Glomerular visceral epithelial cell (primary cell): Measurements from ENCODE around the gene PIEZO1.
"Not testable (repeated sequence)": the region's sequence is repeated elsewhere in the genome, so short reads cannot be mapped to it uniquely, and the experiment has no call there.

ENCODE experiments used
- DNase-seq: peaks from one replicate; pipeline ENCODE4 v3.0.0-alpha.2; 2016; ENCODE audit errors: extremely low spot score

PIEZO1 gene

GRCh38 chr16:88783391-88784073 lies 1.5 kb downstream of the PIEZO1 start:
- no peak for DNase-seq

- DNase-seq = peak; percentile 49
Observed at GRCh38 chr16:88782454-88783390, 2.3 kb downstream of the PIEZO1 start.

GRCh38 chr16:88781140-88782077 lies 3.6 kb downstream of the PIEZO1 start:
- no peak for DNase-seq

GRCh38 chr16:88780142-88781062 lies 4.6 kb downstream of the PIEZO1 start:
- no peak for DNase-seq

- DNase-seq = no peak
Observed at GRCh38 chr16:88779406-88780141, 5.4 kb downstream of the PIEZO1 start.

DNA sequence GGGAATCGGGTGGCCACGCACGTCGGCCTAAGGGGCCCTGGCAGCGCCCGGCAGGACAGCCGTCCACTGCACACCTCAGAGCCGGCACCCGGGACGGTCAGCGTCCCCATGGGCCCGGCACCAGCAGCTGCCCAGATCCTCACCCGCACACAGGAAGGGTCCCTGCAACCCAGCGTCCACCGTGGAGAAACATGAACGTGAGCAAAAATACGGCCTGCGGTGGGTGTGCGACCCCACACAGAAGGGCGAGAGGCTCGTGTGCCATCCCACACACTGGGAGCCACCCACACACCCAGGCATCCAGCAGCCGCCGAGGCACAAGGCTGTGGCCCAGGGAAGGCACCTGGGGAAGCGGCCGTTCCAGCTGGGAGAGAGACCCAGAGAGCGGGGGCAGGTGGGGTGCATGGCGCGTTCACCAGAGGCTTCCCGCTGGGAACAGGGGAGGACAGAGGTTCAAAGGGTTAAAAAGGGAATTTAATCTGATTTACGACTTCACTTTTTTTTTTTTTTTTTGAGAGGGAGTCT lies 6.4 kb downstream of the PIEZO1 start:
- DNase-seq = no peak

GRCh38 chr16:88778271-88778525 lies 6.8 kb downstream of the PIEZO1 start:
- DNase-seq = no peak

GRCh38 chr16:88777471-88778270 lies 7.3 kb downstream of the PIEZO1 start:
- no peak for DNase-seq

DNA sequence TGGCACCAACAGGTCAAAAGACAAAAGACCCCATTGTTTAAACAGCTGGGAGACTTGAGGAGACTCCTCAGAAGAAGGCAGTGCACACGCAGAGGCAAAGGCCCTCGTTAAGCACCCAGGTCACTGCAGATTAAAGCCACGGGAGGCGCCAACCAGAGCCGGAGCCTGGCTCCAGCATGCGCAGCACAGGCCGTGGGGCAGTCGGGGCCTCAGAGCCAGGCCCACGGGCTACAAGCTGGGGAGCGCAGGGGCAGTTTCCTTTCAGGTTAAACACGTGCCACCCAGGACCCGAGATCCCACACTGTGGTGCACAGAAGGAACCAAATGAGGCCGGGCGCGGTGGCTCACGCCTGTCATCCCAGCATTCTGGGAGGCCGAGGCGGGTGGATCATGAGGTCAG lies 9.2 kb downstream of the PIEZO1 start:
- DNase-seq = no peak

DNA sequence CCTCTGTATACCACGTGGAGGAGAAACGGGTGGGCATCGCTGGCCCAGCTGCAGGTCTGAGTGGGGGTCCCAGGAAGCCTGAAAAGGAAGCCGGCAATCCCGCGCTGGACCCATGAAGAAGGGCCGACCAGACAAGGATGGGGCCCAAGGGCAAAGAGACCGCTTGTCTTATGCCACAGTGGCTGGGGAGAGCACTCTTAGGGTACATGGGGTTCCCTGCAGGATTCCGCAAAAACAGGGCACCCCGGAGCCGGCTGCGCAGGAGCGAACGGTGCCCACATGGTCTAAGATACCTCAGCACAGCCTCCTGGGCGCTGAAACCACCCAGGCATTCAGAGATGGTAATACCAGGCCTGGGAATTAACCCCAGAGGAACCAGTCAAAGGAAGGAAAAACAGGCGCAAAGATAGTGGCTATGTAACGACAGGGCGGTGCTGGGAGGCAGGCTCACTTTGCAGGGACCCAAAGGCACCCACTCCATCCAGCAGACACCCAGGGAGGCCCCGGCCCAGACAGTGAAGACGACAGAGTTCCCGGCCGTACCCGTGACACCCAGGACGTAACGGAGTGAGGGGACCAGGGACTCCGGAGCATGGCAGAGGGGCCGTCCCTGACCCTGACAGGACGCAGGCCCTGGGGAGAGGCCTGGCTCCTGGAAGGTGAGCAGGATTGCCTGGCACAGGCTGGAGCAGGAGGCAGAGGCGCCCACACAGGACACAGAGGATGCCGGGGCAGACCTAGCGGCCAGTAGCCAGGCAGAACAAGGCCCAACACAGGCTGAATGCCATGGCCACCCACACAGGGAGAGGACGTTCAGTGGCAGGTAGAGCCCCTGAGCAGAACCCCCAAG lies 10.3 kb downstream of the PIEZO1 start:
- no peak for DNase-seq

DNA sequence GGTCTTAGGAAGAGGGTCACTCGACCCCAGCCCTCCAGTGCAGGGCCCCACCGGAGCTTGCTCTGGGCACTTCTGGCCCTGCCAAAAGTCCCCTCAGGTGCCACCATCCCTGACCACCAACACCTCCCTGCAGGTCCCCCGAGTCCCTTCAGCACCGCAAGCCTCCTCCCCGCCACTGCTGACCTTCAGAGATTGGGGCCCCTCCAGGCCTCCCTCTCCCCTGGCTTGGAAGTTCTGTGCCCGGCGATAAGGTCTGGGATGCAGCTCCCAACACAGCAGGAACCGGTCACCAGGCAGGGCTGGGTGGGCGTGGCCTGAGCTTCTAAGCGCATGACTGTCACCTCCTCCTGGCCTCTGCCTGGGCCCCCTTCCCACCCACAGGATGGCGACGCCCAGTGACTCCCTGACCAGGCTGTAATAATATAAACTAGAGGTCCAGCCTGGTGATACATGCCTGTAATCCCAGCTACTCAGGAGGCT lies 11.2 kb downstream of the PIEZO1 start:
- DNase-seq = peak; percentile 54

GRCh38 chr16:88772871-88773811 lies 11.9 kb downstream of the PIEZO1 start:
- peak; percentile 78 for DNase-seq

GRCh38 chr16:88771781-88772180 lies 13.2 kb downstream of the PIEZO1 start:
- not testable (repeated sequence) for DNase-seq

DNA sequence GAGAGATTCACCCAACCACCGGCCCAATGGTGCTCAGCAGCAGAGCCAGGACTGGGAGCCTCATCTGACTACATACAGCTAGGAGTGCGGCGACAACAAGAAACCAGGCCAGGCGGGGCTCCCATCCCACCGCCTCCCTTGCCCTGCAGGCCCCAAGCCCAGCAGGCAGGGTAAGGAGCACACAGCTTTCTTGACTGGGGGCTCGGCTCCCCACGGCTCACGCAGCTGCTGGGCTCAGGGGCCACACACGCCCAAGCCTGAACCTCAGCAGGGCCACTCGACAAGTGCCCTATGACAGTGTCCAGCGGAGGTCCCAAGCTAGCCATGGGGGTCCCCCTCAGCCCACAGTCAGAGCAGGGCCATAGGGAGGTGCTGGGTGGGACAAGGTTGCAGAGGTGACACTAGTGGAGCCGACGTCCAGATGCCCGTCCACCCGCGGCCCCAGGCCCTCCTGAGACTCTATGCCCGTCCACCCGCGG lies 13.7 kb downstream of the PIEZO1 start:
- no peak for DNase-seq

- peak; percentile 98 for DNase-seq
Observed at GRCh38 chr16:88770461-88771293, 14.3 kb downstream of the PIEZO1 start.
